Mesenteric fat pad (tissue), 1 donor: ENCODE data around the gene OR7A10. TPM values are rescaled to one million over a fixed set of nuclear protein-coding genes. Genes with fewer than 3 reads are reported as not detected.
"Not testable (repeated sequence)": the region's sequence is repeated elsewhere in the genome, so short reads cannot be mapped to it uniquely, and the experiment has no call there.

Source experiments
- DNase-seq: peaks from one replicate; pipeline ENCODE4 v3.0.0-alpha.2; 2020; ENCODE audit warnings: low spot score
- total RNA-seq: library from RNA; stranded (reverse); fragmentation: NEBNext Ultra II Directional; extraction: Animal tissue kit (Norgen Biotek cat#: 25700); gene quantifications from one replicate; pipeline ENCODE4 v1.2.1, GENCODE V29; 2021
- donor health status: DM: yes; HTN: yes; CAD: no.

OR7A10 gene
- total RNA-seq, 1 donor from 2014 or later: not detected

- no peak for DNase-seq
Measured at GRCh38 chr19:14795078-14795721, 53.5 kb downstream of the OR7A10 start.

GRCh38 chr19:14792250-14792649, 56.5 kb downstream of the OR7A10 start:
- not testable (repeated sequence) for DNase-seq

Other genes starting within 250 kb of the OR7A10 start
- 0.19 TPM for gene ADGRE3, start 174.1 kb downstream of the OR7A10 start, total RNA-seq
- 23.2 TPM for gene ZNF333, start 158.9 kb downstream of the OR7A10 start, total RNA-seq
- gene ADGRE2, start 70.4 kb downstream of the OR7A10 start, total RNA-seq: 10.9 TPM
- not detected for gene OR7A5, start 13.7 kb downstream of the OR7A10 start, total RNA-seq
- not detected for gene OR7C1, start 13.7 kb downstream of the OR7A10 start, total RNA-seq
- gene OR7A17, start 37.2 kb upstream of the OR7A10 start, total RNA-seq: not detected
- not detected for gene OR7C2, start 92.6 kb upstream of the OR7A10 start, total RNA-seq
- gene SLC1A6, start 130.9 kb upstream of the OR7A10 start, total RNA-seq: not detected
- gene CASP14, start 200.6 kb upstream of the OR7A10 start, total RNA-seq: not detected
- gene OR1I1, start 233.3 kb upstream of the OR7A10 start, total RNA-seq: not detected